Hepatocyte (in vitro differentiated cells): ENCODE data around the gene GALNT17. TPM values are rescaled to one million over a fixed set of nuclear protein-coding genes. Genes with fewer than 3 reads are reported as not detected.

Experiments used
- DNase-seq: peaks from one replicate; pipeline ENCODE4 v3.0.0-alpha.2; 2016; ENCODE audit warnings: low spot score
- H2AFZ ChIP-seq: fragments of 200-600 bp; sonication (generic); 2 replicates; pipeline ENCODE4 v1.6.0; 2016; ENCODE audit warnings: antibody characterized with exemption, mild to moderate bottlenecking
- H3K27ac ChIP-seq: fragments of 200-600 bp; sonication (generic); 2 replicates; pipeline ENCODE4 v1.5.1; 2016; ENCODE audit warnings: mild to moderate bottlenecking
- H3K27me3 ChIP-seq: fragments of 200-600 bp; sonication (generic); 2 replicates; pipeline ENCODE4 v1.6.1; 2016
- H3K36me3 ChIP-seq: fragments of 200-600 bp; sonication (generic); replicated peaks from 2 replicates; pipeline ENCODE4 v1.5.1; 2016; ENCODE audit warnings: low read depth; ENCODE audit not compliant: insufficient read depth
- H3K4me1 ChIP-seq: fragments of 200-600 bp; sonication (generic); 2 replicates; pipeline ENCODE4 v1.5.1; 2016; ENCODE audit warnings: mild to moderate bottlenecking, moderate library complexity; ENCODE audit not compliant: insufficient read depth
- H3K4me2 ChIP-seq: fragments of 200-600 bp; sonication (generic); 2 replicates; pipeline ENCODE4 v1.6.0; 2016
- H3K4me3 ChIP-seq: fragments of 200-600 bp; sonication (generic); 2 replicates; pipeline ENCODE4 v1.5.1; 2016; ENCODE audit warnings: mild to moderate bottlenecking
- H3K79me2 ChIP-seq: fragments of 200-600 bp; sonication (generic); 2 replicates; pipeline ENCODE4 v1.6.0; 2017; ENCODE audit warnings: mild to moderate bottlenecking
- H3K9me2 ChIP-seq: fragments of 200-600 bp; sonication (generic); replicated peaks from 2 replicates; pipeline ENCODE4 v1.6.0; 2017; ENCODE audit warnings: mild to moderate bottlenecking; ENCODE audit not compliant: insufficient read depth
- H3K9me3 ChIP-seq: fragments of 200-600 bp; sonication (generic); 2 replicates; pipeline ENCODE4 v1.5.1; 2016; ENCODE audit warnings: low read depth, mild to moderate bottlenecking
- H4K20me1 ChIP-seq: fragments of 200-600 bp; sonication (generic); 2 replicates; pipeline ENCODE4 v1.6.0; 2016; ENCODE audit warnings: mild to moderate bottlenecking; ENCODE audit not compliant: insufficient read depth, poor library complexity, severe bottlenecking
- CTCF ChIP-seq: fragments of 200-600 bp; sonication (generic); IDR thresholded peaks from 2 replicates; pipeline ENCODE4 v1.5.1; 2016; ENCODE audit warnings: antibody characterized with exemption, mild to moderate bottlenecking; ENCODE audit not compliant: poor library complexity
- EZH2 ChIP-seq: fragments of 200-600 bp; sonication (generic); IDR thresholded peaks from 2 replicates; pipeline ENCODE4 v1.6.1; 2016; ENCODE audit warnings: antibody characterized with exemption, mild to moderate bottlenecking, borderline replicate concordance
- EZH2phosphoT487 ChIP-seq: fragments of 200-600 bp; sonication (generic); IDR thresholded peaks from one replicate; pipeline ENCODE4 v1.6.1; 2018; ENCODE audit warnings: antibody characterized with exemption, mild to moderate bottlenecking, low read depth, moderate library complexity; ENCODE audit not compliant: unreplicated experiment, severe bottlenecking
- WGBS: methylation state at CpG from one replicate; pipeline ENCODE4 v1.1.6; 2016; ENCODE audit warnings: low lambda C conversion rate; ENCODE audit errors: missing lambda C conversion rate; 5-methylcytosine and 5-hydroxymethylcytosine counted together
- polyA plus RNA-seq: library from polyadenylated mRNA; unstranded; fragments of >200 nt; fragmentation: Nextera tagmentation; extraction: Ambion mirVana; gene quantifications from 2 replicates; pipeline ENCODE4 v1.2.1, GENCODE V29; 2016
- total RNA-seq: library from RNA; depleted of rRNA; stranded (reverse); fragments of >200 nt; gene quantifications from 2 replicates; pipeline ENCODE4 v1.2.3, GENCODE V29; 2014

The GALNT17 gene
- total and polyA plus RNA-seq, 2 experiments from 2014 or later, result 4.3 to 8.1 TPM

GRCh38 chr7:71363223-71363622, 231.3 kb downstream of the GALNT17 start:
- H3K4me1 ChIP-seq, result no peaks in the 10 kb centered on the region
- H2AFZ ChIP-seq, result no peak overlapping the region
- H3K27me3 ChIP-seq, result no peaks in the 10 kb centered on the region
- H3K9me2 ChIP-seq, result no peaks in the 10 kb centered on the region
- H3K79me2 ChIP-seq, result no peaks in the 10 kb centered on the region
- no peak for DNase-seq
- no peaks in the 10 kb centered on the region for H3K9me3 ChIP-seq
- no peak overlapping the region for H3K4me2 ChIP-seq
- H3K27ac ChIP-seq, result no peak overlapping the region
- 95% methylated on average over 5 of the region's 5 CpGs for WGBS
- no peaks in the 10 kb centered on the region for H3K36me3 ChIP-seq
- no peak overlapping the region for H3K4me3 ChIP-seq
- TF ChIP-seq EZH2phosphoT487, result no peak
- no peak for TF ChIP-seq EZH2
- TF ChIP-seq CTCF, result no peak
- H4K20me1 ChIP-seq, result no peaks in the 10 kb centered on the region

- H3K9me3 ChIP-seq, result no peaks in the 10 kb centered on the region
- H3K4me3 ChIP-seq, result no peak overlapping the region
- DNase-seq, result no peak
- H3K36me3 ChIP-seq, result no peaks in the 10 kb centered on the region
- WGBS, result 93% methylated on average over 7 of the region's 7 CpGs
- H3K27me3 ChIP-seq, result no peaks in the 10 kb centered on the region
- no peak for TF ChIP-seq EZH2
- no peak overlapping the region for H3K27ac ChIP-seq
- H3K4me2 ChIP-seq, result no peak overlapping the region
- no peaks in the 10 kb centered on the region for H4K20me1 ChIP-seq
- no peaks in the 10 kb centered on the region for H3K9me2 ChIP-seq
- H2AFZ ChIP-seq, result no peak overlapping the region
- no peaks in the 10 kb centered on the region for H3K4me1 ChIP-seq
- H3K79me2 ChIP-seq, result no peaks in the 10 kb centered on the region
Observed at GRCh38 chr7:71363627-71364026, 231.7 kb downstream of the GALNT17 start.

GRCh38 chr7:71364551-71364950, 232.6 kb downstream of the GALNT17 start:
- Histone ChIP-seq H3K9me2 (no peaks in the 10 kb centered on the region), H2AFZ (no peak overlapping the region), H3K36me3 (no peaks in the 10 kb centered on the region), H3K9me3 (no peaks in the 10 kb centered on the region), H3K4me3 (no peak overlapping the region), H3K79me2 (no peaks in the 10 kb centered on the region), H3K27ac (no peak overlapping the region), H3K4me2 (no peak overlapping the region), H3K27me3 (no peaks in the 10 kb centered on the region), H3K4me1 (no peaks in the 10 kb centered on the region), H4K20me1 (no peaks in the 10 kb centered on the region)
- TF ChIP-seq EZH2 (no peak), CTCF (no peak), EZH2phosphoT487 (no peak)
- 79% methylated on average over 2 of the region's 2 CpGs for WGBS
- DNase-seq, result no peak

- Histone ChIP-seq H3K36me3 (no peaks in the 10 kb centered on the region), H2AFZ (no peak overlapping the region), H3K4me1 (no peaks in the 10 kb centered on the region), H3K4me2 (no peak overlapping the region), H3K9me3 (no peaks in the 10 kb centered on the region), H3K4me3 (no peak overlapping the region), H3K27ac (no peak overlapping the region), H3K79me2 (no peaks in the 10 kb centered on the region), H4K20me1 (no peaks in the 10 kb centered on the region), H3K9me2 (no peaks in the 10 kb centered on the region), H3K27me3 (no peaks in the 10 kb centered on the region)
- no peak for TF ChIP-seq CTCF
- TF ChIP-seq EZH2phosphoT487, result no peak
- no peak for TF ChIP-seq EZH2
- WGBS, result over 99% methylated on average over 5 of the region's 5 CpGs
- DNase-seq, result no peak
Observed at GRCh38 chr7:71372991-71373390, 241.0 kb downstream of the GALNT17 start.
